HL-60 (cell line): Measurements from ENCODE around the gene GEMIN4.
A peak's percentile ranks its signal among the peaks of the same experiment; 100 is the strongest.

Experiments used
- DNase-seq, 2 experiments: peaks; one replicate each; pipeline ENCODE4 v3.0.0-alpha.2; 2010 to 2020; ENCODE audit warnings: low read depth in 1 of 2, low spot score in 1 of 2
- H3K27ac ChIP-seq: fragments of 250-450 bp; sonication (Bioruptor Pico); replicated peaks from 2 replicates; pipeline ENCODE4 v1.5.1; 2020; ENCODE audit warnings: mild to moderate bottlenecking, moderate library complexity
- H3K27me3 ChIP-seq: fragments of 250-450 bp; sonication (Bioruptor Pico); 2 replicates; pipeline ENCODE4 v1.5.1; 2021; ENCODE audit warnings: mild to moderate bottlenecking, moderate library complexity; ENCODE audit not compliant: insufficient read depth, poor library complexity, severe bottlenecking
- H3K4me3 ChIP-seq: replicated peaks from 2 replicates; pipeline ENCODE4 v1.5.1; 2011; ENCODE audit warnings: mild to moderate bottlenecking, control low read depth, low read length; ENCODE audit not compliant: insufficient read depth
- GABPA ChIP-seq: IDR thresholded peaks from 2 replicates; pipeline ENCODE4 v1.6.1; 2012; ENCODE audit warnings: low read depth
- POLR2AphosphoS5 ChIP-seq: IDR thresholded peaks from 2 replicates; pipeline ENCODE4 v1.6.1; 2012; ENCODE audit warnings: low read depth
- SPI1 ChIP-seq: IDR thresholded peaks from 2 replicates; pipeline ENCODE4 v1.6.1; 2012; ENCODE audit warnings: low read depth, mild to moderate bottlenecking, borderline replicate concordance
- TF ChIP-seq, protein P1 (sequence below): IDR thresholded peaks from one replicate; pipeline ENCODE4 v1.5.1; 2011; ENCODE audit warnings: low read length, control low read depth, inconsistent platforms; ENCODE audit not compliant: insufficient read depth
- TF ChIP-seq, protein P2 (sequence below): IDR thresholded peaks from 2 replicates; pipeline ENCODE4 v1.6.1; 2012; ENCODE audit warnings: low read depth; ENCODE audit not compliant: insufficient replicate concordance

GEMIN4 gene

DNA sequence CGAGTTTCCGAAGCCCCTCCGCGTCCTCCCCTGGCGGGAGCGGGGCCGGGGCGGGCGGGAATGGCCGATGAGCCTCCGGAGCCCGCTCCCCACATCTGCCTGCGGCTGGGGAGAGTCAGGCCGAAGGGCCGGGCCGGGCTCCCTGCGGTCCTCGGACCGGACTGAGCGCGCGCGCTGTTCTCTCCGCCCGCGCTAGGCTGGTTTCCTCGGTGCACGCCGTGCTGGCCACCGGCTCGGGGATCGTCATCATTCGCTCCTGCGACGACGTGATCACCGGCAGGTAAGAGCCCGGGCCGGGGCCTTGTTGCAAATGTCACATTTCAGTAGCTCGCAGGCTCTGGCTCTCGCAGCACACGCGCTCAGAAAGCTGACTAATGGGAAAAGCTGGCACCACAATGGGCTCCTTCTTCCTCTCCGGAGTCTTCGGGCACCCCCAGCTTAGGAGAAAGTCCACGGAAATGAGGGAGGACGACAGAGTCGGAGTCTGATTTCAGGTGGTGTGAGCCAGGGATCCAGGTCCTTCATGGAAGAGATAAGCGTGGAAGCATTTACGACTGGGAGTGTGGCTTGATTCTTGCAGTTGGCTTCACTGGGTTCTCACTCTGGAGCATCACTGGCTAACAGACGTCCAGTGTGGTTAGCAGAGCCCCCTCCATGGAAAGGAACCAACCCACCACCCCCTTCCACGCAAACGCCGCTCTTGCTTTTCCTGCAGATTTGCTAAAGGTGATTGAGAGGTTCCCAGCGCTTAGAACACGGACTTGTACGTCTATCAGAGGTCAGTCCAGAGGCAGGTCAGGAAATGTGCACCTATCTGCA, 19.0 kb downstream of the GEMIN4 start:
- peak overlapping the region; percentile 48 for H3K4me3 ChIP-seq
- H3K27me3 ChIP-seq, result peaks cover 3% of the 10 kb centered on the region
- no peak for DNase-seq
- TF ChIP-seq, protein P1, sequence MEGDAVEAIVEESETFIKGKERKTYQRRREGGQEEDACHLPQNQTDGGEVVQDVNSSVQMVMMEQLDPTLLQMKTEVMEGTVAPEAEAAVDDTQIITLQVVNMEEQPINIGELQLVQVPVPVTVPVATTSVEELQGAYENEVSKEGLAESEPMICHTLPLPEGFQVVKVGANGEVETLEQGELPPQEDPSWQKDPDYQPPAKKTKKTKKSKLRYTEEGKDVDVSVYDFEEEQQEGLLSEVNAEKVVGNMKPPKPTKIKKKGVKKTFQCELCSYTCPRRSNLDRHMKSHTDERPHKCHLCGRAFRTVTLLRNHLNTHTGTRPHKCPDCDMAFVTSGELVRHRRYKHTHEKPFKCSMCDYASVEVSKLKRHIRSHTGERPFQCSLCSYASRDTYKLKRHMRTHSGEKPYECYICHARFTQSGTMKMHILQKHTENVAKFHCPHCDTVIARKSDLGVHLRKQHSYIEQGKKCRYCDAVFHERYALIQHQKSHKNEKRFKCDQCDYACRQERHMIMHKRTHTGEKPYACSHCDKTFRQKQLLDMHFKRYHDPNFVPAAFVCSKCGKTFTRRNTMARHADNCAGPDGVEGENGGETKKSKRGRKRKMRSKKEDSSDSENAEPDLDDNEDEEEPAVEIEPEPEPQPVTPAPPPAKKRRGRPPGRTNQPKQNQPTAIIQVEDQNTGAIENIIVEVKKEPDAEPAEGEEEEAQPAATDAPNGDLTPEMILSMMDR, result no peak
- TF ChIP-seq, protein P2, sequence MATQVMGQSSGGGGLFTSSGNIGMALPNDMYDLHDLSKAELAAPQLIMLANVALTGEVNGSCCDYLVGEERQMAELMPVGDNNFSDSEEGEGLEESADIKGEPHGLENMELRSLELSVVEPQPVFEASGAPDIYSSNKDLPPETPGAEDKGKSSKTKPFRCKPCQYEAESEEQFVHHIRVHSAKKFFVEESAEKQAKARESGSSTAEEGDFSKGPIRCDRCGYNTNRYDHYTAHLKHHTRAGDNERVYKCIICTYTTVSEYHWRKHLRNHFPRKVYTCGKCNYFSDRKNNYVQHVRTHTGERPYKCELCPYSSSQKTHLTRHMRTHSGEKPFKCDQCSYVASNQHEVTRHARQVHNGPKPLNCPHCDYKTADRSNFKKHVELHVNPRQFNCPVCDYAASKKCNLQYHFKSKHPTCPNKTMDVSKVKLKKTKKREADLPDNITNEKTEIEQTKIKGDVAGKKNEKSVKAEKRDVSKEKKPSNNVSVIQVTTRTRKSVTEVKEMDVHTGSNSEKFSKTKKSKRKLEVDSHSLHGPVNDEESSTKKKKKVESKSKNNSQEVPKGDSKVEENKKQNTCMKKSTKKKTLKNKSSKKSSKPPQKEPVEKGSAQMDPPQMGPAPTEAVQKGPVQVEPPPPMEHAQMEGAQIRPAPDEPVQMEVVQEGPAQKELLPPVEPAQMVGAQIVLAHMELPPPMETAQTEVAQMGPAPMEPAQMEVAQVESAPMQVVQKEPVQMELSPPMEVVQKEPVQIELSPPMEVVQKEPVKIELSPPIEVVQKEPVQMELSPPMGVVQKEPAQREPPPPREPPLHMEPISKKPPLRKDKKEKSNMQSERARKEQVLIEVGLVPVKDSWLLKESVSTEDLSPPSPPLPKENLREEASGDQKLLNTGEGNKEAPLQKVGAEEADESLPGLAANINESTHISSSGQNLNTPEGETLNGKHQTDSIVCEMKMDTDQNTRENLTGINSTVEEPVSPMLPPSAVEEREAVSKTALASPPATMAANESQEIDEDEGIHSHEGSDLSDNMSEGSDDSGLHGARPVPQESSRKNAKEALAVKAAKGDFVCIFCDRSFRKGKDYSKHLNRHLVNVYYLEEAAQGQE, result no peak
- no peak for TF ChIP-seq GABPA
- TF ChIP-seq POLR2AphosphoS5, result no peak
- no peak for TF ChIP-seq SPI1
- no peak overlapping the region for H3K27ac ChIP-seq

DNA sequence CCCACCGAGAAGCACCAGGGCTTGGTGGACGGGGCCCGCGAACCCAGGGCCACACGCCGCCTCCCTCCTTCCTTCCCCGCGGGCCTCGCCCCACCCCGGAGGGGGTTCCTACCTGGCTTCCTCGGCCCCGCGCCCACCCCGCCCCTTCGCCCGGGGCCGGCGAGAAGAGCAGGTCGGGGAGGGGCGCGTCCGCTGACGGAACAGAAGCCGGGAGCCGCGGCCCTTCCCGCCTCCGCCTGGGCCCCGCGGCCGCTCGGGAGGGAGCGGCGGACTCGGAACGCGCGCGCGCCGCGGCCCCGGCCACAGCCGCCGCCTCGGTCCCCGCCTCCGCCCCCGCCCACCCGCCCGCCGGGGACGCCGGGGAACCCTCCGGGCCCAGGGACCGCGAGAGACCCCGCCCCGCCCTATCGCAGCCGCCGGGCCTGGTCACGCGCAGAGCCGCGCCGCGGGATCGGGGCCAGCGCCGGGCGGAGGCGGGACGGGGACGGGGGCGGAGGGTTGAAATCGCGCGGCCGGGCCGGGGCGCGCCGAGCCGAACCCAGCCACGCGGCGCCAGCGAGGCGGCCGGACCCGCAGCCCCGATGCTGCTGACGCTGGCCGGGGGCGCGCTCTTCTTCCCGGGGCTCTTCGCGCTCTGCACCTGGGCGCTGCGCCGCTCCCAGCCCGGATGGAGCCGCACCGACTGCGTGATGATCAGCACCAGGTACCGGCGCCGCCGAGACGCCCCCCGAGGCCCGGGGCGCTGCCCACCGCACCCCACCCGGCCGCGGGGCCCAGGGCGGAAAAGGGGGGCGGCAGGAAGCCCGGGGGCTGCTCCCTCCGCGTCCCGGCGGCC, 19.8 kb downstream of the GEMIN4 start, which contains the start of gene TLCD3A:
Gene TLCD3A, plus strand, starts transcription at position 530 of the 835 bp plus-strand sequence. Its CDS starts 52 bp downstream, at position 582.
- no peak within 1 kb of the TSS for H3K27ac ChIP-seq
- H3K27me3 ChIP-seq, result peaks cover 3% of the 10 kb centered on the region
- peak within 1 kb of the TSS; percentile 48 for H3K4me3 ChIP-seq
- TF ChIP-seq POLR2AphosphoS5 (no peak), GABPA (no peak)
- TF ChIP-seq, protein P1, result no peak
- TF ChIP-seq, protein P2, result no peak
- no peak for DNase-seq

- no peak for DNase-seq
- H3K4me3 ChIP-seq, result peak overlapping the region; percentile 48
- H3K27ac ChIP-seq, result no peak overlapping the region
- TF ChIP-seq POLR2AphosphoS5, result no peak
- TF ChIP-seq, protein P1, result no peak
- no peak for TF ChIP-seq GABPA
- no peak for TF ChIP-seq SPI1
- TF ChIP-seq, protein P2, result no peak
- H3K27me3 ChIP-seq, result peaks cover 3% of the 10 kb centered on the region
Observed at GRCh38 chr17:731644-732066, 20.4 kb downstream of the GEMIN4 start.
